ENCODE data around the gene TEF. TPM values are rescaled to one million over a fixed set of nuclear protein-coding genes. Genes with fewer than 3 reads are reported as not detected.
A peak's percentile ranks its signal among the peaks of the same experiment; 100 is the strongest.

Gene TEF
- total and polyA plus RNA-seq, 9 of the 15 experiments (the other 6 are each of a cell fraction or from before 2014, with no cell fraction given), result 0.04 to 3.1 (median 1.2) TPM

DNA sequence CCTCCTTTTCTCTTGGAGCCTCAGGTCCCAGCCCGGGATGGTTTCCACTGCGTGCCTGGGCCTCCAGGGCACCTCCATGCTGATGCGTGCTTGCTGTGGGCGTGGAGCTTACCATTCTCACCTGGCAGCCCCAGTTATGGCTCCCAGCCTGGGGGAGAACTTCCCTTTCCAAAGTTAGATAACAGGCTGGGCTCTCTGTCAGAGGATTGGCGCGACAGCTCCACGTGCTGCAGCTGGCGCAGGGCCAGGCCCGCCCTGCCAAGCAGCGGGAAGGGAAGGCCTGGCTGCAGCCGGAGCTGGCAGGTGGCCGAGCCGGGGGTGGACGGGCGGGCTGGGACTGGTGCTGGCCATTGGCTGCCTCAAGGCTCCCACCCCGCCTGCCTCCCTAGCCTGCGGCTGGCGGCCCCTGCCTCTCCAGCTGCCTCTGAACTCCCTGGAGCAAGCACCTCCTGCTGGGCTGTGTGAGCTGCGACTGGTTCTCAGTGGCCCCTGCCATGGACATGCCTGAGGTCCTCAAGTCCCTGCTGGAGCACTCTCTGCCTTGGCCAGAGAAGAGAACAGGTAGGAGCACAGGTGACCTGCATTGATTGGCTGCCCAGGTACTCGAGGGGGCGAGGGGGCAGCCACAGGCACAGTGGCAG lies 14.6 kb upstream of the TEF start (continued):
- TF ChIP-seq ARID4B (CRISPR knock-in tag; IDR thresholded peaks at IDR 0.05) (no peak), KLF16 (IDR thresholded peaks at IDR 0.05) (peak; percentile 61; the same call in 1 of the 2 replicates), ZFP30 (CRISPR knock-in tag; IDR thresholded peaks at IDR 0.05; ENCODE audit: borderline replicate concordance) (no peak), MECOM (CRISPR knock-in tag; IDR thresholded peaks at IDR 0.05) (no peak), PRDM10 (IDR thresholded peaks at IDR 0.05; ENCODE audit: partially characterized antibody) (peak; percentile 48), ZNF639 (CRISPR knock-in tag; conservative IDR thresholded peaks at IDR 0.05 in 1 of 2, IDR thresholded peaks at IDR 0.05 in 1 of 2) (no peak), HMG20A (CRISPR knock-in tag; conservative IDR thresholded peaks at IDR 0.05) (no peak), FOS (IDR thresholded peaks at IDR 0.05; ENCODE audit: extremely low read depth, insufficient read length) (peak; percentile 22), MCM2 (IDR thresholded peaks at IDR 0.05; ENCODE audit: low read depth) (no peak), ZNF592 (IDR thresholded peaks at IDR 0.05) (peak; percentile 45; the same call in 1 of the 2 replicates)
- TF ChIP-seq, protein P1, sequence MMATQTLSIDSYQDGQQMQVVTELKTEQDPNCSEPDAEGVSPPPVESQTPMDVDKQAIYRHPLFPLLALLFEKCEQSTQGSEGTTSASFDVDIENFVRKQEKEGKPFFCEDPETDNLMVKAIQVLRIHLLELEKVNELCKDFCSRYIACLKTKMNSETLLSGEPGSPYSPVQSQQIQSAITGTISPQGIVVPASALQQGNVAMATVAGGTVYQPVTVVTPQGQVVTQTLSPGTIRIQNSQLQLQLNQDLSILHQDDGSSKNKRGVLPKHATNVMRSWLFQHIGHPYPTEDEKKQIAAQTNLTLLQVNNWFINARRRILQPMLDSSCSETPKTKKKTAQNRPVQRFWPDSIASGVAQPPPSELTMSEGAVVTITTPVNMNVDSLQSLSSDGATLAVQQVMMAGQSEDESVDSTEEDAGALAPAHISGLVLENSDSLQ (IDR thresholded peaks at IDR 0.05), result peak; percentile 90
